Dermis blood vessel endothelial cell (primary cell): ENCODE data around the gene YIPF4. TPM values are rescaled to one million over a fixed set of nuclear protein-coding genes. Genes with fewer than 3 reads are reported as not detected.
"Not testable (repeated sequence)": the region's sequence is repeated elsewhere in the genome, so short reads cannot be mapped to it uniquely, and the experiment has no call there.

ENCODE experiments used
- DNase-seq: peaks from one replicate; pipeline ENCODE4 v3.0.0; 2010
- total RNA-seq: library from RNA; depleted of rRNA; stranded (reverse); fragments of >200 nt; gene quantifications from 2 replicates; pipeline ENCODE4 v1.2.3, GENCODE V29; 2014

The YIPF4 gene
- total RNA-seq, 1 donor from 2014 or later = 26.4 TPM

GRCh38 chr2:32289165-32289999 is 11.7 kb downstream of the YIPF4 start:
- DNase-seq = peak; percentile 86

GRCh38 chr2:32290000-32290339 is 12.3 kb downstream of the YIPF4 start:
- DNase-seq = no peak

- DNase-seq = peak; percentile 41
Observed at GRCh38 chr2:32291746-32292145, 14.0 kb downstream of the YIPF4 start.

GRCh38 chr2:32293493-32293892 is 15.8 kb downstream of the YIPF4 start:
- not testable (repeated sequence) for DNase-seq

GRCh38 chr2:32293966-32294562 is 16.4 kb downstream of the YIPF4 start:
- DNase-seq = not testable (repeated sequence)

- DNase-seq = no peak
Observed at GRCh38 chr2:32310577-32310976, 32.9 kb downstream of the YIPF4 start.

DNA sequence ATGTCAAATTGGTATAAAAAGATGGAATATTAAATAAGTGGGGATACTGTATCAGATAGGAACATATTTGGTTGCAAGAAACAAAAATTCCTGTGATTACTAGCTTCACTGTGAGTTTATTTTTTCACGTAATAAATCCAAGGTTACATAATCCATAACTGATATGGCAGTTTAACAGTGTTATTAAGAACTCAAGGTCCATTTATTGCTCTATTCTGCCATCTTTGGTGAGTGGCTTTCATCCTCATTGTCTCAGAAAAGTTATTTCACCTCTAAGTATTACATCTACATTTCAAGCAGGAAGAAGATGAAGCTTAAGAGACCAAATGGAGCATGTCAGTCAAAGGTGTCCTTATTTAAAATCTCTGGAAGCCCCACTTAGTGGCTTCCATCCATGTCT is 37.2 kb downstream of the YIPF4 start:
- DNase-seq = no peak

DNA sequence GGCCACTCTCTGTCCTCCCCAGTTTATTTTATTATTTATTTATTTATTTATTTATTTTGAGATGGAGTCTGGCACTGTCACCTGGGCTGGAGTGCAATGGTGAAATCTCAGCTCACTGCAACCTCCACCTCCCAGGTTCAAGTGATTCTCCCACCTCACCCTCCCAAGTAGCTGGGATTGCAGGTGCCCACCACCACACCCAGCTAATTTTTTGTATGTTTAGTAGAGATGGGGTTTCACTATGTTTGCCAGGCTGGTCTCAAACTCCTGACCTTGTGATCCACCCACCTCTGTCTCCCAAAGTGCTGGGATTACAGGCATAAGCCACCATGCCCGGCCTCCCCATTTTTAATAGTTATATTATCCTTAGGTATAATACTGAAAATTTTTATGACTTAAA is 51.0 kb downstream of the YIPF4 start:
- not testable (repeated sequence) for DNase-seq

GRCh38 chr2:32329180-32329980 is 51.7 kb downstream of the YIPF4 start:
- DNase-seq = not testable (repeated sequence)

DNA sequence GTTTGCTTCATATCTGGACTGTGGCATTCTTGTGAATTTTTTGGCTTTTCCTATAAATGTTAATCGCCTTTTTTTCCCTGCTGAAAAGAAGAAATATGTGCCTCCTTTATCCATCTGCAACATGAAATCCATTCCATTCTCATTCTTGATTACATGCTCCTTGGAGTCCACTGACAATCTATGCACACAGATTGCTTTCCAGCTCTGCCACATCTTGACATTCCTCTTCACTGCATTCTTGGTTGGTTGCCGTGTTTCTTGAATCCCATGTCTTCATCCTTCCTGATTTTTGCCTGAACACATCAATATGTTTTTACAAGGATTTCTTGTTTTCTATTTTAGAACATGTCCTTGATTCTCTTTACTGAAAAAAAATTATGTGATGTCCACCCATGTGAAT is 52.4 kb downstream of the YIPF4 start:
- no peak for DNase-seq

GRCh38 chr2:32342801-32343200 is 65.1 kb downstream of the YIPF4 start:
- peak; percentile 97 for DNase-seq

- not testable (repeated sequence) for DNase-seq
Observed at GRCh38 chr2:32350797-32351196, 73.1 kb downstream of the YIPF4 start.

DNA sequence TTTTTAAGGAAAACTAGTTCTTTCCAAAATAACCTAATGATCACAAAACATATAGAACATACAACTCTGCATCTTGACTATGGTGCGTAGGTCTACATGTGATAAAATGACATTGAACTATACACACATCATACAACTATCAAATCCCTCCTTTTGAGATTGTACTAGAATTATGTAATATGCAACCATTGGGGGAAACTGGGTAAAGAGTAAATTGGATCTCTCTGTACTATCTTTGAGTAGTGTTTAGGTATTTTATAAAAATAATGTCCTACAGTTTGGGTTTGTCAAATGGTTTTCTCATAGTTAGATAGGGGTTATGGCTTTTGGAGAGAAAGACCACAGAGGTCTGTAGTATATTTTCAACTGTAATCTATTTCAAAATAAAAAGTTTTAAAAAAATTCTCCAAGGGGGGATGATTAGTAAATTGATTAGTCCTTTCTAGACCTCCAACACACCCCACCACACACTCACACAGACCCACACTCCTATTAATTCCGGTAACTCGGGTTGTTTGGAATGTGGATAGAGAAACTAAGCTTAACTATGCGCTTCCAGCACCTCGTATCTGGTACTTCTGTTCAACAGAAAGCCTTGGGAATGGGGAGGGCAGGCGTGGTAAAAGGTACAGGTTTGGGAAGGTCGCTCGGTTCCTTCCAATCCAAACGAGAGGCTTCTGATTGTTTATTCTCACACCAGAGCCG is 78.4 kb downstream of the YIPF4 start:
- DNase-seq = no peak

DNA sequence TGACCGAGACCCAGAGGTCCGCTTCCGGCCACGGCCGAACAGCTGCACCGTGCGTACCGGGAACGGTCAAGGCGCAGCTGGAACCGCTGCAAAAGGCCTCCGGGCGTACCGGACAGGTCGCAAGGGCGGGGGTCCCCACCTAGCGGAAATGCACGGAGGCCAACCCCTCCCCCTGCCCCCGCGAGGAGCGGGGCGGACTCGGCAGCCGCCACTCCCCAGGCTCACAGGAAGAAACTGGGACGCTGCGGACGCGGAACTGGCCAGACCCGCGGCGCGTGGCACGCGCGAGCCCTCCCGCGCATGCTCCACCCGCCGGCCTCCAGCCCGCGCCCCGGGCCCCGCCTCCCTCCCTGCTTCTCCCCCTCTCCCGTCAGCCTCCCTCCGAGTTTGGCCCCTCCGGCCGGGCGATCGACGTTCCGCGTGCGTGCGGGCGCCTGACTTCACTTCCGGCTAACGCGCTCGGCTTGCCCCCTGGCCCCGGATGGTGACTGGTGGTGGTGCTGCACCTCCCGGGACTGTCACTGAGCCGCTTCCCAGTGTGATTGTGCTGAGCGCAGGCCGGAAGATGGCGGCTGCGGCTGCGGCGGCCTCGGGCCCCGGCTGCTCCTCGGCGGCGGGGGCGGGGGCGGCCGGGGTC is 79.1 kb downstream of the YIPF4 start, which contains the start of gene BIRC6:
Gene BIRC6 (plus strand): TSS at position 343 of the 637 bp plus-strand sequence. CDS start 139 bp downstream, at position 482.
- peak; percentile 98 for DNase-seq

GRCh38 chr2:32357318-32358110 is 79.8 kb downstream of the YIPF4 start:
- peak; percentile 59 for DNase-seq

DNA sequence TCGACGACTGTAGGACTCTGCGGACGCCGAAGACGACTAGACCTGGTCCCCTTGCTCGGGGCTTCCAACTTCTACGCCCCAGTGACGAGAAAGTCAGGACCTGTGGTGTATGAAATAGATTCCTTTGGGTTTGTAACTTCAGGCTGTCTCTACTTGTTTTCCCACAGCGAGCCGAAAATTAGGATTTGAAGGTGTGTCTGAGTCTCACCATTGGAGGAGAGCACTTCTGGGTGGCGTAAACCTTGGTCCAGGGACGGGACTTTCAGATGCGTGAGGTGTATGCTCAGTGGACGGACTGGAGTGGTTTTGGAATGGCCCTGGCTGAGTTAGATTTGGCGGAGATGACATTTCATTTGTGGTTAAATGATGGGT is 80.4 kb downstream of the YIPF4 start:
- DNase-seq = peak; percentile 41

- no peak for DNase-seq
Observed at GRCh38 chr2:32360416-32360815, 82.7 kb downstream of the YIPF4 start.

- DNase-seq = not testable (repeated sequence)
Observed at GRCh38 chr2:32362997-32363396, 85.3 kb downstream of the YIPF4 start.

DNA sequence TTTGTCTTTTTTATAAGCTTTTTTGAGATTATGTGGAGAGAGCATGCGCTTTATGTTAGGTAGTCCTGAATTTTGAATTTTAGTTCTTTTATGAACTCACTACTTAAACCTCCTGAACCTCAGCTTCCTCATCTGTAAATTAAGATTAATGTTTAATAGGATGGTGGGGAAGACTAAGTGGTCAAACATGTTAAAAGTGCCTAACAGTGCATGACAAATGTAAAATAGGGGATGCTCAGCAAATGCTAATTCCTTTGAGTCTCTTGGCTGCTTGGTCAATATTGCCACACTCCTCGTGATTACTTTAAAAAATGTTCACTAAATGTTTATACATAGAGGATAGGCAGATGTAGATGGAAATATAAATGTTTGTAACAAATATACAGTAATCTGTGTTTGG is 85.9 kb downstream of the YIPF4 start:
- no peak for DNase-seq

- not testable (repeated sequence) for DNase-seq
Observed at GRCh38 chr2:32364290-32364689, 86.6 kb downstream of the YIPF4 start.

GRCh38 chr2:32365679-32366078 is 88.0 kb downstream of the YIPF4 start:
- not testable (repeated sequence) for DNase-seq
